DMS 273 treated with DMSO at 0.1 percent for 48 hours (cell line): Measurements from ENCODE around the gene TRIM2.
A peak's percentile ranks its signal among the peaks of the same experiment; 100 is the strongest.

Experiments used
- DNase-seq: peaks from one replicate; lab custom pipeline; 2025; lab: John Stamatoyannopoulos, UW

The TRIM2 gene

DNA sequence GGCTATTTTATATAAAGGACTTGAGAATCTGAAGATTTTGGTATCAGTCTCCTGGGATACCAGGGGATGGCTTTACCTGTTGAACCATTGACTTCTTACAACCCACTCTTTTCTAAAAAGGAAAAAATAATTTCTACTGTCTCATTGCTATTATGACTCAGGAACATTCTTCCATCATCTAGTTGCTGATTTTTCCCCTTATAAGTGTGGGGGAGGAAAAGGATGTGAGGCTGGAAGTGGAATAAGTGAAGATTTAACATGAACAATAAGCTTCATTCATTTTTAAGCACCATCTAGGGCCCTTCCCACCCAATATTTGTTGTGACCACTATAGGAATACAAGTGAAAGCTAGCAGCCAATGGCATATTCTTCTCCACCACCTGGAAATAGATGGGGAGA is 129.6 kb downstream of the TRIM2 start:
- DNase-seq, result no peak

DNA sequence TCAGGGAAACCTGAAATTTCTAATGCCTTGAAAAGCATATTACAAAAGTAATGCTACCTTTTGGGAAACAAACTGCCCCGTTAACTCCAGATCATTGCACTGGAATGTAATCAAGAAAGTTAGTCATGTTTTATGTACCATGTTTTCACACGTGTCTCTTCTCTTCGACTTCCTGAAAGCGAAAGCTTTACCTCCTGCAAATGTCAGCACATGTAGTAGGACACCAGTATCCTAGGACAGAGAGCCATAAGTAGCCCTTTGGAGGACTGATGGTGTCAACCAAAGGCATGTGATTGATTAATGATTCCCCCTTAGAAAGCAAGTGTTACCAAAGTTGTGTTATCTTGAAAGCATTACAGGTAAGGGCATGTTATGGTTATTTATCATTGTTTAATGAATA is 131.4 kb downstream of the TRIM2 start:
- no peak for DNase-seq

DNA sequence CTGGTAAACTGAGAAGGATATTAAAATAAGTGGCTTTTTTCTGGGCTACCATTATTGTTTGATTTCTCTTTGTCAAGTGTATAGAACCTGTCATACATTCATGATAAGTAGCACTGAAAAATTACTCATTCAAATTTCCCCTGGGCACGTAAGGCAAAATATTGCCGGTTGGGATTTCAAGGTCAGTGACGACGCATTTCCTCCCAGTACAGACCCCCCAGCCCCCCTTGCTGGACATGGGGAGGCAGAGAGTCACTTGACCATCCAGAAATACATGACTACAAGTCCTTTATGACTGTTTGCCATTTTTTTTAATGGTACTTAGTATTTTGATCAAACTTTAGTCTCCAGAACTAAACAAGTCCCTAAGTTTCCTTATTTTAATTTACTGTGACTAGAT is 133.4 kb downstream of the TRIM2 start:
- DNase-seq, result no peak

DNA sequence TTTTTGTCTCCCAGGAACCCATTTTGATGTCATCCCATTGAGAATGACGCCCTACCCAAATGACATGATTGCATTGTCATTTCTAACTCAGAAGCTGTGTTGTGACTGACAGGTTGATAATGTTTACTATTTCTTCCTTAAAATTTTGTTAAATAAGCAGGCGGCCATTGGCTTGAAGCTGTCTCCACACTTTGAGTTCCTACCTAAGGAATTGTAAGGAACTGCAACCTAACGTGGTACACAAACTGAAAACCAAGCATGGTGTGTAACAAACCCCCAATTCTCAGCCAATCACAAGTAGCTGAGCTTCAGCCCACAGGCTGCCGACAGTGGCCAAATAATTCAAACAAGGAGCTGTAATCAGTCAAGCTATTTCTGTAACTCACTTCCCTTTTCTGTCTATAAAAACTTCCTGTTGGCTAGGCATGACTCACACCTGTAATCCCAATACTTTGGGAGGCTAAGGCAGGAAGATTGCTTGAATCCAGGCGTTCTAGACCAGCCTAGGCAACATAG is 137.4 kb downstream of the TRIM2 start:
- no peak for DNase-seq

DNA sequence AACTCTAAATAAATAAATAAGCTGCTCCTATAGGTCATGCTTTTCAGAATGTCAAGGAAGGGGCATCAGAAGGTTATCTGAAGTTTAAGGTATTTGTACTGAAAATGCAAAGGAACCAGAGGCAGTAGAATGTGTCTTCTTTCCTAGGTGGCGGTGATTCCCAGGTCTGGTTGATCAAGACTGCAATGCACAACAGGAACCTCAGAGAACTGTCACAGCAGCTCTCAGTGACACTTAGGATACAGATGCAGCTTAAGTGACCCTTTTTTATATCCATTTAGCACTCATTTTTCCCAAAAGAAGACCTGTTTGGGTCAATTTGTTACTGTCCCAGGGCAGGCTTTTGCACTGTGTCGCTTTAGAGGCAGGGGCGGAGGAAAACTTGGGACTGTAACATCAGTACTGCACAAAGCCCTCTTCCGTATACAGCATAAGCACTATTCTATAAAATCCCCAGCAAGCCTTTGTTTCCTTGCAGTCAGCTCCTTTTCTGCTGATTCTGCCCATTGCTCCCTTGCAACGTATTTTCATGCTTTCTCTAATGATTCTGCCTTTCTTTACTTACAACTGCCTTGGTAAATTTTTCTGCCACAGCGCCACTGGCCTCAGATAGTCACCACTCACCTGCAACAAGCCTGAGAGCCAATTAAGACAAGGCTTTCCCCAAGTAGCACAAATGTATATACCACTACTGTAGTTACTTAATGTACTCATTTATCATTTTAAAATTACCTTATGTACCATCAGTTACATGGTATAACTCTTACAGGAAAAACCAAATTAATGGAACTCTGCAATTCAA is 138.7 kb downstream of the TRIM2 start:
- no peak for DNase-seq

DNA sequence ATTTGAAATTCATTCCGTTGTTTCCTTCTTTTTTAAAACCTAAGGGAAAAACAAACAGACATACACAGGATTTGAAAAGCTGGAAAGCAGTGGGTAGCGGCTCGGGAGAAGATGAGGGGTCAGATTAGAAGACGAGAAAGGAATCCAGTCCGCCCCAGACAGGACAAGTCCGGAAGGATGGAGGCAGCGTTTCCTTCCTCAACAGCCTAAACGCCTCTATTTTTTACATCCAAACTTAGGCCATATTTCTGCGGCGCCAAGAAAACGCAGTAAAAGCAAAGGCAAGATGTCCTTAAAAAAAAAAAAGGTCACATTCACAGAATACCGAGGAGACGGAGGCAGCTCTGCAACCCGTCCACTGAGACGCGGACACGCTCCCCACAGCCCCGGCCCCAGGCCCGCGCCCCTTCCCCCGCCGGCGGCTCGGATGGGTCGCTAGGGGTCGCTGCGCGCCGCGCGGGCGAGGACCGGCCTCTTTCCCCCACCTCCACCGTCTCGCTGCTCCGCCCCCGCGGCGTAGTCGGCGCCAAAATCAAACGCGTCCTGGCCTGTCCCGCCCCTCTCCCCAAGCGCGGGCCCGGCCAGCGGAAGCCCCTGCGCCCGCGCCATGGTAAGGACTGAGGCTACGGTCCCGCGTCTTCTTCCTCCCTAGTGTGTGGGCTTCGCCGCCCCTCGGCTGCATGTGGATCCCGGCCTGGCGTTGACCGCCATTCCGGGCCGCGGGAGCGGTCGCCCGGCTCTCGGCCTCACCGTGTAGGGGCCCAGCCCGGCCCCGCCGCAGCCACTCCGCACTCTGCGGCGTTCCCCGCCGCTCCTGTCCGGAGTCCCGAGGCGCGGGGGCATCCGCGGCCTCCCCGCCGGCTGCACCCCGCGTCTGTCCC is 140.1 kb downstream of the TRIM2 start, which contains the start of gene MND1:
Gene MND1, plus strand, starts transcription at position 558 of the 881 bp plus-strand sequence. Its CDS starts 50 bp downstream, at position 608.
- DNase-seq, result peak; percentile 41

DNA sequence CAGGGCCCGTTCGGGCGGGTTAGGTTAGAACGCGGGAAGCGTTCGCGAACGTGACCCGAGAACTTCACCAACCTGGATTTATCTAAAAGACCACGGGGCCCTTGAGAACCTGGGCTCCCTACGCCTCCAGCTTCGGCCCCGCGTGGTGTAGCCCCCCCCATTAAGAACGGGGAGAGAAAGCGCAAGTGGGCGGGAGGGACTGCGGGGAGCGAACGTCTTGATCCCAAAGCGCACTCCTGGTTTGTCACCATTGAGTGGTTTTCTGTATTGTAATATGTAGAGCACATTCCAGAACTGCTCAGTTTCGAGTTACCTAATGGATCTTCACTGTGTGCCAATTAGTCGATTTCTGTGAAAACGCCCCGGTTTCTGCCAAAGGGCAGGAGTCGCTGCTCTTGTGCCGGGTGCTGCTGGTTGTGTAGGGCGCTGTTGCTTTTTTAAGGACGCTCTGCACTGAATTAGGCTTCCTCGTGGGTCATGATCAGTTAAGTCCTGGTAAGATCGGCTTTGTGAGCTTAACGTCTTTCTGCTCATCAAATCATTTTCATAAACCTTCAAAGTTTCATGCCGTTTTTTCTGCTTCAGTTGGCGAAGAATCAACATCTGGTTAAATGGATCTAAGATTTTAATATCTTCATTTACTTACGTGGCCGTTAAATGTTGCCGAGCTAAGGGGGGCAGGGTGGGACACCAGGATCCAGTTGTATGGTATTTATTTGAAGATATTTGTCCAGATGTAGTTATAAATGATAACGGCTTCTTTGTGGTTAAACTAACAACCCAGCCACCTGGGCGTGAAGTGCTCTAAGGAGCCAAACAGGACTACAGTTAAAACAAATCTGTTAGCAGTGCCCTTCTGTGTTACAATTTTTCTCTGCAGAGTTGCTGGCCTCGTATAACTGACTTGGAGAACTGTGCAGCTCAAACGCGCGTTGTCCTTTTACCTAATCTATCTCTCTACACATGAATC is 141.1 kb downstream of the TRIM2 start:
- DNase-seq, result peak; percentile 13

DNA sequence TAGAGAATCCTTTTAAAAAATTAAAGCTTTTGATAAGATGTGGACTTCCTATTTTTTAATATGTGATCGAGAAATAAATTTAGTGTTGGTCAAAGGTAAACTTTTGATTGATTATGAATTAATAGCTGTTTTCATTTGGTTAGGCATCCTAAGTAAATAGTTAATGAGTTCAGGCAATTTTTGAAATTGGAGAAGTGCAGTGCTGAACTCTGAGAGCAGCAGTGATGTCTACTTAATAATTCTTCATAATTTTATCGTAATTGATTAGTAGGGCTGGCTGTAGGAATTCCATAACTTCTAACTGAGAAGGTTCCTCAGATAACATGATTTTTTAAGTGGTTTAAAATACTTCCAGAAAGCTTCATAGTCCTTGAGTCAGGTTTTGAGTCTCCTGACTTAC is 141.8 kb downstream of the TRIM2 start:
- DNase-seq, result no peak

DNA sequence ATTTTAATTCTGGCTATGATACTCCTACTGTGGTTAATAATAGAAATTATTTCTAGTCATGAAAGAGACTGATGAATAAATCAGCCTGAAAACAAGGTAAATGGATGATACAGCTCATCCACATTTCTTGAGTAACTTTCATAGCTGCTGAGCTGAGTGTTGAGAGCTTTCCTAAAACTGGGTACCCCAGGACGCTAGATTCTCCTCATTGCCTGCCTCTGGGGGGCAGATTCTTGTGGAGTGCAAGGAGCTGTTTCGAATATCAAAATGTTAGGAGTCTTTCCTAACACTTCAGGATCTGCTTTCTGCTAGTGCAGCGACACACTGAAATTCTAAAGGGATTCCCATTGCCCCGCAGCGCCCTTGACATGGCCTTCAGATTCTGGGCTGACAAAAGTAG is 142.3 kb downstream of the TRIM2 start:
- no peak for DNase-seq

DNA sequence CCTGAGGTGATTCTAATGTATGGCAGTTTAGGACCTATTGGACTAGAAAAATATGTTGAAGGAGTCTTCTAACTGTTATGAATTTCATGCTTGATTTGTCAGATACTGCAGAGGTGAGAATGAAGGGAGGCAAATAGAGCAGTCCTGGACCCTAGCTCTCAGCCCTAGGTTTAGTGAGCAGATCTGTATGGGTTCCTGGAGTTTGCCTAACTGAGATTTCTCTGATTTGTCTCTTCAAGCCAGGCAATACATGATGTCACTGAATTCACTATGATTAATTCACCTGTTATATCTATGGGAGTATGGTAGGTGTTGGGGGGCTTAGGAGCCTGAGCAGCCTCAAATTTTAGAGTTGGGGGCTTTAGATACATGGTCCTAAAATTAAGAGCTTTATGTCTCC is 142.9 kb downstream of the TRIM2 start:
- DNase-seq, result no peak

DNA sequence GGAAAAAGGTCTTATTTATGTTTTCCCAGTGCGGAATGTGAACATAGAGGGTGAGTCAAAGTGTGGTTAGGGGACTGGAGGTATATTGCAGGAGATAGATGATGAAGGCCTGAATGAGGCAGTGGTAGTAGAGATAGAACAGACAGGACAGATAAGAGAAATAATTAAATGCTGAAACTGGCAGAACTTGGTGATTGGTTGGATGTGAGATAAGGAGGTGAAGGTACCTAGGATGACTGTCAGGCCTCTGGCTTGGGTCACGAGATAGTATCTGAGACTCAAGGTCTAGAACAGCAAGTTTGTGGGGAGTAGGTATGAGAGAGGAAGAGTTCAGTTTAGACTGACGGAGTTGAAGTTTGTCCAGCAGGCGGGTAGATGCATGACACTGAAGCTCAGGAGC is 143.8 kb downstream of the TRIM2 start:
- DNase-seq, result no peak

DNA sequence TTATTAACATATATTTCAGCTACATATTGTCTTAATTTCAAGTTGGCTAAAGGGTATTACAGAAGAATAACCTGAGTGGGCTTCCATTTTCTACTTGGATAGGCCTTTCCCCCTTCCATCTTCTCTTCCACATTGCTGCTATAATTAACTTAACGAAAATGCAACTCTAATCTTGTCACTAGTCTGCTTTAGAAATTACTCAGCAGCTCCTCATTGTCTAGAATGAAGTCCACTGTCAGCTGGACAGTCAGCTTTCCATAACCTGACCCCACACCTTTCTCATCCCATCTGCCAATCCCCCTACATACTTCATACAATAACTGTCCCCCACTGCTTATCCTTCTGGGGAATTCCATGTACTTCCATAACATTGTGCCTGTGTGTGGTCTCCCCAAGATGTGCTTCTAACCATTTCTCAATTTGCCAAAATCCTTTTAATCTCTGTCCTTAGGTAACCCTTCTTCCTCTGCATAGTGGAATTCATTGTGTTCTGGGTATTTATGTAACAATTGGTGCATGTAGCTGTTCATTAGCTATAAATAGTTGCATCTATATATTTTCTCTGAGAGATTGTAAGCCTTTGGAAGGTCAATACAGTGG is 145.1 kb downstream of the TRIM2 start:
- DNase-seq, result no peak

DNA sequence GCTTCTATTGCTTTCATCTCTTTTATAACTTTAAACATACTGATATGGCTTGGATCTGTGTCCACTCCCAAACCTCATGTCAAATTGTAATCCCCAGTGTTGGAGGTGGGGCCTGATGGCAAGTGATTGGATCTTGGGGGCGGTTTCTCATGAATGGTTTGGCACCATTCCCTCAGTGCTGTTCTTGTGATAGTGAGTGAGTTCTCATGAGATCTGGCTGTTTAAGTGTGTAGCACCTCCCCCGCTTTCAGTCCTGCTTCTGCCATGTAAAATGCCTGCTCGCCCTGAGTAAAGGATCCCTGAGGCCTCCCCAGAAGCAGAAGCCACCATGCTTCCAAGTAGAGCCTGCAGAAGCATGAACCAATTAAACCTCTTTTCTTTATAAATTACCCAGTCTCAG is 157.9 kb downstream of the TRIM2 start:
- no peak for DNase-seq

DNA sequence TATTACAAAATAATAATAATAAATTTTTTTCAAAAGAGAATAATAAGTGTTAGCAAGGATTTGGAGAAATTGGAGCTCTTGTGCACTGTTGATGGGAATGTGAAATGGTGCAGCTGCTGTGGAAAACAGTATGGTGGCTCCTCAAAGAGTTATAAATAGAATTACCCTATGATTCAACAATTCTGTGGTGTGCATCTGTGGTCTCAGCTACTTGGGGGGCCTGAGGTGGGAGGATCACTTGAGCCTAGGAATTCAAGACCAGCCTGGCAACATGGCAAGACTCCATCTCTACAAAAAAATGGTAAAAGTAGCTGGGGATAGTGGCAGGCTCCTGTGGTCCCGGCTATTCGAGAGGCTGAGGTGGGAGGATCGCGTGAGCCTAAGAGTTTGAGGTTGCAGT is 159.8 kb downstream of the TRIM2 start:
- DNase-seq, result no peak

DNA sequence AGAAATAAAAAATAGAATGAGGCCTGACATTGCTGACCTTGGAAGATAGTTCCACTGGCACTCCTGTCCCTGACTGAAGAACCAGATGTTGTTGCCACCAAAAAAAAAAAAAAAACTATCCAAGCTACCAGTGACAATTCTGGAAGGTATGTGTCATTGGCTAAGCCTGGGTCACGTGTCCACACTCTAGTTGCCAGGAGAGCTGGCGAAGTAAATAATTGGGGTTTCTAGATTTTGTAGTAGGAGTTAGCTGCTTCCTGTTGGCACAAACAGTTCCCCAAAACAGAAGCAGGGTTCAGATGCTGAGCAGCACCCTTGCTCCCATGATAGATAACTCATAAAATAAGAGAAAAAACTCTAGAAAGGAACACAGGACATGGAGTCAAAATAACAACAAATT is 160.8 kb downstream of the TRIM2 start:
- DNase-seq, result no peak

DNA sequence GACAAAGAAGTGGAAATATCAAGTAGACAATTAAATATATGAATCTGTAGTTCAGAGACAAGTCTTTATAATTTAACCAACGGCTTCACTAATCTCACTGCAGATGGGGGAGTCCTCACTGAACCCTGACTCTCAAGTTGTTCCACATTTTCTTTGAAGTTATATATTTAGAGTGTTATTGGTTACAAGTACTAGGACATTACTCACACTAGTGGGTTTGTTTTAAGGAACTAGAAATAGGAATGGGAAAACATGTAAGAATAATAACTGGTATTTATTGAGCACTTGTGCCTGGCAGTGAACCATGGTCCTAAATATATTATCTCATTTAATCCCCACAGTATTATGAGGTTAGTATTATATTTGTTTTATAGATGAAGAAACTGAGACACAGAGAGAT is 162.2 kb downstream of the TRIM2 start:
- no peak for DNase-seq

DNA sequence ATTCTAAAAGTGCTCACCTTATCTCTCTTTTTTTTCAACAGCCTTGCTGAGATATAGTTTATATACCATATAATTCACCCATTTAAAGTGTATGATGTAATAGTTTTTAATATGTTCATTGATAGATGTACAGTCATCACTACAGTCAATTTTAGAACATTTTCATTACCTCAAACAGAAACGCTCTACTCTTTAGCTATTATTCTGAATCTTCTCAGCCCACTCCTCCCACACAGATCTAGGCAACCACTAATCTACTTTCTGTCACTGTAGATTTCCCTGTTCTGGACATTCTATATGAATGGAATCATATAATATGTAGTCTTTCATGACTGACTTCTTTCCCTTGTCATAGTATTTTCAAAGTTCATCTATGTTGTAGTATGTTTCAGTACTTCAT is 162.8 kb downstream of the TRIM2 start:
- no peak for DNase-seq

DNA sequence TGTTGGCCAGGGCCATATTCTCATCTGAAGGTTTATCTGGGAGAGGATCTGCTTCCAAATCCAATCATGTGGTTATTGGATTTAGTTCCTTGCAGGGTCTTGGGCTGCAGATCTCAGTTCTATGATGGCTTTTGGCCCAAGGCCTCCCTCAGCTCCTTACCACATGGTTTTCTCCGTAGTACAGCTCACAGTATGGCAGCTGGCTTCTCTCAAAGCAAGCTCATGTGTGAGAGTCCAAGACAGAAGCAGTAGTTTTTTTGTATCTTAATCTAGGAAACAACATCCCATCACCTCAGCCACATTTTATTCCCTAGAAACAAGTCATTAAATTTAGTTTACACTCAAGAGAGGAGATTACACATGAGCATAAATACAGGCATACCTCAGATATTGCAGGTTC is 164.8 kb downstream of the TRIM2 start:
- DNase-seq, result no peak

DNA sequence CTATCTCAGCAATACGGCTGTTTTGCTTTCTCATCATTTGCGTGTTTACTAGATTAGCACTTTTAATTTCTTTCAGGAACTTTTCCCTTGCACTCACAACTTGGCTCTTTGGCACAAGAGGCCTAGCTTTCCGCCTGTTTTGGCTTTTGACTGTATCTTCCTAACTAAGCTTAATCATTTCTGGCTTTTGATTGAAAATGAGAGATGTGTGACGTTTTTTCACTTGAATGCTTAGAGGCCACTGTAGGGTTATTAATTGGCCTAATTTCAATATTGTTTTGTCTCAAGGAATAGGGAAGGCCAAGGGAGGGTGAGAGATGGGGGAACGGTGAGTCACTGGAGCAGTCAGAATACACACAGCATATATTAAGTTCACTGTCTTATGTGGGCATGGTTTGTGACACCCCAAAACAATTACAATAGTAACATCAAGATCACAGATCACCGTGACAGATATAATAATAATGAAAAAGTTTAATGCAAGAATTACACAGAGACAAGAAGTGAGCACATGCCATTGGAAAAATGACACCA is 167.5 kb downstream of the TRIM2 start:
- no peak for DNase-seq

DNA sequence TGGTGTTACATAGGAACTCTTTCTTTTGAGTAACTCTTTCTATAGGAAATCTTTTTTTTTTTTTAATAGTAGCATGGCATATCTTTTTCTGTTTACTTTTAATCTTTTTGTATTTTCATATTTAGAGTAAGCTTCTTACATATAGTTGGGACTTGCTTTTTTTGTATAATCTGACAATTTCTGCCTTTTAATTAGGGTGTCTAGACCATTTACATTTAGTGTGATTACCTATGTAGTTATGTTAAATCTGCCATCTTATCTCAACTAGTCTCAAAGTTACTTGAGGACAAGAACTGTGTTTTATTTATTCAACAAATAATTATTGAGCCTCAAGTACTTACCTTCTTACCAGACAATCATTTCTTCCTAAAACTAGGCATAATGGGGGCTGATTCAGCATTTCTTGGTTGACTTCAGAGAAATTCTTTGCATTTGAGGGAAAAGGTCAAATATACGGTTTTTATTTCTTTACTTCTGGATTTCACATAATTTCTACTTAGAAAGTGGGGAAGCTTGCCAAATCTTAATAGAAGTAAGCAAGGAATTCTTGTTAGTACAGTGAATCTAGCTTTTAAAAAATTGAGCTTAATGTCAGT is 168.8 kb downstream of the TRIM2 start:
- DNase-seq, result no peak

DNA sequence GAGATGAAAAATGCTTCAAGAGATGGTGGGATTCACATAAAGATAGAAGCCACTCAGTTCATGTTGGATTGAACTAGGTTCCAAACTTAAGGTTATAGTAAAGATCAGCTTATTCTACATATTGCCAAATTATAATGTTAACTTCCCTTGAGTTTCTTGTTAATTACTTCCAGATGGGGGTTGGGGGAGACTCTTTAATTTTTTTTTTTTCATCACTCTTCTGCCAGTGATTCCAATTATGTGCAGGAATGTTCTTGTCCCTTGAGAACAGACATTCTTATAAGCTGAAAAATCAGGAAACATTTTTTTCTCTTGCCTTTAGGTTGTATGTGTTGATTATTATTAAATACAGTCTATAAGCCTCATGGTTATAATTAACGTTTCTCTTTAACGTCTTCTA is 170.2 kb downstream of the TRIM2 start:
- no peak for DNase-seq
